GM12878 (cell line): Measurements from ENCODE around the gene RHOG. TPM values are rescaled to one million over a fixed set of nuclear protein-coding genes. Genes with fewer than 3 reads are reported as not detected.
A peak's percentile ranks its signal among the peaks of the same experiment; 100 is the strongest.

ENCODE experiments used
- E2F4 ChIP-seq: IDR thresholded peaks from 2 replicates; pipeline ENCODE4 v1.6.1; 2012; ENCODE audit warnings: low read depth, low read length, improper control_type of control experiment
- ESRRA ChIP-seq: IDR thresholded peaks from 2 replicates; pipeline ENCODE4 v1.6.1; 2012; ENCODE audit warnings: mild to moderate bottlenecking, low read length, improper control_type of control experiment
- ETV6 ChIP-seq, 2 experiments: fragments of 450-650 bp in 1 of 2; IDR thresholded peaks in 1 of 2; conservative IDR thresholded peaks in 1 of 2; 2 replicates each; pipeline ENCODE4 v1.6.1; 2014; ENCODE audit warnings: antibody characterized with exemption in 1 of 2, borderline replicate concordance in 1 of 2, low read depth in 1 of 2, mild to moderate bottlenecking in 1 of 2, moderate library complexity in 1 of 2
- FOXK2 ChIP-seq: fragments of 450-650 bp; IDR thresholded peaks from 2 replicates; pipeline ENCODE4 v1.6.1; 2017; ENCODE audit warnings: mild to moderate bottlenecking, moderate library complexity
- FOXM1 ChIP-seq: IDR thresholded peaks from 2 replicates; pipeline ENCODE4 v1.6.1; 2012; ENCODE audit warnings: low read depth, mild to moderate bottlenecking, inconsistent platforms, low read length, moderate library complexity
- MAX ChIP-seq: IDR thresholded peaks from 2 replicates; pipeline ENCODE4 v1.6.1; 2012; ENCODE audit warnings: low read depth, low read length, improper control_type of control experiment
- POLR2A ChIP-seq: IDR thresholded peaks from 2 replicates; pipeline ENCODE4 v1.6.1; 2011; ENCODE audit warnings: low read depth, mild to moderate bottlenecking, low read length
- REST ChIP-seq: IDR thresholded peaks from 2 replicates; pipeline ENCODE4 v1.6.1; 2012; ENCODE audit warnings: mild to moderate bottlenecking, low read depth, low read length
- RFX5 ChIP-seq: IDR thresholded peaks from 2 replicates; pipeline ENCODE4 v1.6.1; 2011; ENCODE audit warnings: low read depth, low read length, improper control_type of control experiment
- SIX5 ChIP-seq: IDR thresholded peaks from 2 replicates; pipeline ENCODE4 v1.6.1; 2011; ENCODE audit warnings: mild to moderate bottlenecking, low read depth, low read length, moderate library complexity; ENCODE audit not compliant: severe bottlenecking
- SPI1 ChIP-seq: IDR thresholded peaks from 2 replicates; pipeline ENCODE4 v1.6.1; 2011; ENCODE audit warnings: low read depth, mild to moderate bottlenecking, low read length, moderate library complexity, borderline replicate concordance; ENCODE audit not compliant: insufficient read depth
- STAT1 ChIP-seq: fragments of 450-650 bp; conservative IDR thresholded peaks from 2 replicates; pipeline ENCODE4 v1.6.1; 2014; ENCODE audit warnings: antibody characterized with exemption, mild to moderate bottlenecking
- STAT3 ChIP-seq: IDR thresholded peaks from 2 replicates; pipeline ENCODE4 v1.6.1; 2011; ENCODE audit warnings: low read depth, low read length, improper control_type of control experiment
- YBX1 ChIP-seq: fragments of 450-650 bp; IDR thresholded peaks from 2 replicates; pipeline ENCODE4 v1.6.1; 2016; ENCODE audit warnings: antibody characterized with exemption
- ZNF592 ChIP-seq: fragments of 450-650 bp; IDR thresholded peaks from 2 replicates; pipeline ENCODE4 v1.6.1; 2017; ENCODE audit warnings: mild to moderate bottlenecking, moderate library complexity
- ZNF687 ChIP-seq: fragments of 450-650 bp; IDR thresholded peaks from 2 replicates; pipeline ENCODE4 v1.6.1; 2017; ENCODE audit warnings: mild to moderate bottlenecking, moderate library complexity
- polyA plus RNA-seq, 11 experiments: library from polyadenylated mRNA; depleted of rRNA in 4 of 11; unstranded in 6 of 11; stranded (reverse) in 5 of 11; fragments of >200 nt; fragmentation: Nextera tagmentation in 4 of 11; fragmentation: Illumina TruSeq in 1 of 11; extraction: Ambion mirVana in 4 of 11; extraction: Trizol in 1 of 11; gene quantifications; 1 replicate in 1 of 11; 2 replicates in 10 of 11; pipeline versions ENCODE4 v1.2.1 to v1.2.3, GENCODE V29; 2011 to 2016; ENCODE audit warnings: inconsistent platforms in 2 of 11, missing spikeins in 2 of 11, low read depth in 1 of 11
- total RNA-seq, 4 experiments: library from RNA; depleted of rRNA in 3 of 4; stranded (reverse); fragments of >200 nt in 3 of 4; fragmentation: Illumina TruSeq in 1 of 4; extraction: Trizol in 1 of 4; gene quantifications; 2 replicates each; pipeline versions ENCODE4 v1.2.1 to v1.2.3, GENCODE V29; 2013 to 2021

RHOG gene
- total and polyA plus RNA-seq, 10 of the 15 experiments (the other 5 are each of a cell fraction or from before 2014, with no cell fraction given) = 16.0 to 172 (median 94.8) TPM

- TF ChIP-seq REST (no peak), RFX5 (no peak), FOXM1 (no peak), E2F4 (no peak), STAT3 (no peak), STAT1 (no peak), FOXK2 (no peak), ESRRA (no peak), ETV6 (conservative IDR thresholded peaks at IDR 0.05 in 1 of 2, IDR thresholded peaks at IDR 0.05 in 1 of 2; ENCODE audit: borderline replicate concordance in 1 of 2, low read depth in 1 of 2) (no peak), POLR2A (no peak), ZNF592 (no peak), SIX5 (no peak), MAX (no peak), ZNF687 (0 out of 2 replicates have a peak, but pooled peaks have one; percentile 41), SPI1 (peak; percentile 78), YBX1 (no peak)
These were observed 3.0 kb downstream of the RHOG start (continued) for GRCh38 chr11:3837793-3838192.
